K562 (cell line): ENCODE data around the gene ZNF32. TPM values are rescaled to one million over a fixed set of nuclear protein-coding genes. Genes with fewer than 3 reads are reported as not detected.

ENCODE experiments used
- ARNT ChIP-seq, 2 experiments: fragments of 450-650 bp; IDR thresholded peaks; 2 replicates each; pipeline ENCODE4 v1.6.1; 2016; ENCODE audit warnings: mild to moderate bottlenecking in 1 of 2
- BRF1 ChIP-seq: IDR thresholded peaks from 3 replicates; pipeline ENCODE4 v1.6.1; 2011; ENCODE audit warnings: borderline replicate concordance, mild to moderate bottlenecking; ENCODE audit not compliant: insufficient read length; ENCODE audit errors: extremely low read depth
- NFIC ChIP-seq: fragments of 450-650 bp; IDR thresholded peaks from 2 replicates; pipeline ENCODE4 v1.6.1; 2017; ENCODE audit warnings: mild to moderate bottlenecking, inconsistent platforms
- RBM14 ChIP-seq: fragments of 200-400 bp; formaldehyde crosslinking; IDR thresholded peaks from 2 replicates; pipeline ENCODE4 v1.6.1; 2018; ENCODE audit warnings: low read depth, mild to moderate bottlenecking, low read length, moderate library complexity, borderline replicate concordance; ENCODE audit not compliant: insufficient read depth
- TCF7L2 ChIP-seq: fragments of 150-350 bp; IDR thresholded peaks from 2 replicates; pipeline ENCODE4 v1.6.1; 2016; ENCODE audit warnings: low read depth, mild to moderate bottlenecking, low read length, moderate library complexity
- ZNF165 ChIP-seq: fragments of 250-450 bp; sonication (Bioruptor Pico); IDR thresholded peaks from 2 replicates; pipeline ENCODE4 v1.4.0; 2020; ENCODE audit warnings: borderline replicate concordance
- ZNF41 ChIP-seq: fragments of 250-450 bp; sonication (Bioruptor Pico); conservative IDR thresholded peaks from 2 replicates; pipeline ENCODE4 v1.4.0; 2020; ENCODE audit warnings: mild to moderate bottlenecking
- polyA plus RNA-seq, 8 experiments: library from polyadenylated mRNA; depleted of rRNA in 4 of 8; stranded (reverse) in 5 of 8; unstranded in 3 of 8; fragments of >200 nt; fragmentation: Nextera tagmentation in 2 of 8; fragmentation: Illumina TruSeq in 1 of 8; extraction: Ambion mirVana in 2 of 8; extraction: Trizol in 1 of 8; gene quantifications; 2 replicates each; pipeline versions ENCODE4 v1.2.1 to v1.2.3, GENCODE V29; 2011 to 2014; ENCODE audit warnings: inconsistent platforms in 1 of 8, missing spikeins in 1 of 8
- total RNA-seq, 7 experiments: library from RNA; depleted of rRNA in 6 of 7; stranded (reverse); fragments of >200 nt in 6 of 7; fragmentation: Illumina TruSeq in 2 of 7; extraction: Trizol in 2 of 7; gene quantifications; 2 replicates each; pipeline versions ENCODE4 v1.2.1 to v1.2.3, GENCODE V29; 2011 to 2021; ENCODE audit warnings: low replicate concordance in 1 of 7
- TF ChIP-seq, protein P1 (sequence below): fragments of 450-650 bp; conservative IDR thresholded peaks from 2 replicates; pipeline ENCODE4 v1.6.1; 2016; ENCODE audit warnings: missing genetic modification characterization, low read depth, mild to moderate bottlenecking, control low read depth, missing compliant biosample characterization
- TF ChIP-seq, protein P2 (sequence below): fragments of 200-400 bp; formaldehyde crosslinking; IDR thresholded peaks from 2 replicates; pipeline ENCODE4 v1.6.1; 2017; ENCODE audit warnings: mild to moderate bottlenecking, low read depth, low read length, moderate library complexity
- TF ChIP-seq, protein P3 (sequence below): fragments of 250-450 bp; sonication (Bioruptor Pico); IDR thresholded peaks from 2 replicates; pipeline ENCODE4 v1.9.0; 2021; ENCODE audit warnings: mild to moderate bottlenecking, inconsistent platforms
- TF ChIP-seq, protein P4 (sequence below), 2 experiments: fragments of 450-650 bp in 1 of 2; sonication (generic) in 1 of 2; formaldehyde crosslinking in 1 of 2; IDR thresholded peaks in 1 of 2; conservative IDR thresholded peaks in 1 of 2; 2 replicates each; pipeline versions ENCODE4 v1.6.1 to v1.8.1; 2016 to 2023; ENCODE audit warnings: mild to moderate bottlenecking in 2 of 2, moderate library complexity in 2 of 2, inconsistent platforms in 1 of 2, missing genetic modification reagents in 1 of 2
- TF ChIP-seq, protein P5 (sequence below): sonication (generic); formaldehyde crosslinking; IDR thresholded peaks from 2 replicates; pipeline ENCODE4 v1.8.1; 2022; ENCODE audit warnings: missing genetic modification reagents
- TF ChIP-seq, protein P6 (sequence below): fragments of 200-800 bp; sonication (Bioruptor generic); IDR thresholded peaks from 2 replicates; pipeline ENCODE4 v1.6.1; 2016; ENCODE audit warnings: missing genetic modification characterization, missing compliant biosample characterization

ZNF32 gene
- total and polyA plus RNA-seq, 9 of the 15 experiments (the other 6 are each of a cell fraction or from before 2014, with no cell fraction given) = 17.3 to 57.0 (median 26.3) TPM

DNA sequence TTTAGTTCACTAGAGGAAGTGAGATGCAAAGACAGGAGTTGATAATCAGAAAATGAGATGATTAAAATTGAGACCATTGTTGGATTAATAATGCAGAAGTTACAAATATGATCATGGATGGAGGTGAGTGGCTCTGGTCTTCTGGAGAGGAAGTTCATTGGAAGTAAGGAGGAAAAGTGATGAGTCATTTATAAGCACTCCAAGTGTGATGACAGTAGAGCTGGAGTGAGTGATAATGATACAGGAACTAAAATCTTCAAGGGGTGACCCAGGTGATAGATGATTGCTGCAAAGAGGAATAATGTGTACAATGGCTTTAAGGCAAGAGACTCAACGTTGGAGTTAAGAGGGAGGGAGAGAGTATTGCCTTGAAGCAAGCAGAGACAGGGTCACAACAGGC is 20.7 kb downstream of the ZNF32 start (continued):
- TF ChIP-seq, protein P1, sequence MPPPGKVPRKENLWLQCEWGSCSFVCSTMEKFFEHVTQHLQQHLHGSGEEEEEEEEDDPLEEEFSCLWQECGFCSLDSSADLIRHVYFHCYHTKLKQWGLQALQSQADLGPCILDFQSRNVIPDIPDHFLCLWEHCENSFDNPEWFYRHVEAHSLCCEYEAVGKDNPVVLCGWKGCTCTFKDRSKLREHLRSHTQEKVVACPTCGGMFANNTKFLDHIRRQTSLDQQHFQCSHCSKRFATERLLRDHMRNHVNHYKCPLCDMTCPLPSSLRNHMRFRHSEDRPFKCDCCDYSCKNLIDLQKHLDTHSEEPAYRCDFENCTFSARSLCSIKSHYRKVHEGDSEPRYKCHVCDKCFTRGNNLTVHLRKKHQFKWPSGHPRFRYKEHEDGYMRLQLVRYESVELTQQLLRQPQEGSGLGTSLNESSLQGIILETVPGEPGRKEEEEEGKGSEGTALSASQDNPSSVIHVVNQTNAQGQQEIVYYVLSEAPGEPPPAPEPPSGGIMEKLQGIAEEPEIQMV (tag) = no peak
- TF ChIP-seq ARNT (IDR thresholded peaks at IDR 0.05) (no peak), BRF1 (no peak), ZNF165 (no peak), TCF7L2 (no peak), ZNF41 (CRISPR knock-in tag) (no peak), RBM14 (no peak), NFIC (no peak)
- TF ChIP-seq, protein P2, sequence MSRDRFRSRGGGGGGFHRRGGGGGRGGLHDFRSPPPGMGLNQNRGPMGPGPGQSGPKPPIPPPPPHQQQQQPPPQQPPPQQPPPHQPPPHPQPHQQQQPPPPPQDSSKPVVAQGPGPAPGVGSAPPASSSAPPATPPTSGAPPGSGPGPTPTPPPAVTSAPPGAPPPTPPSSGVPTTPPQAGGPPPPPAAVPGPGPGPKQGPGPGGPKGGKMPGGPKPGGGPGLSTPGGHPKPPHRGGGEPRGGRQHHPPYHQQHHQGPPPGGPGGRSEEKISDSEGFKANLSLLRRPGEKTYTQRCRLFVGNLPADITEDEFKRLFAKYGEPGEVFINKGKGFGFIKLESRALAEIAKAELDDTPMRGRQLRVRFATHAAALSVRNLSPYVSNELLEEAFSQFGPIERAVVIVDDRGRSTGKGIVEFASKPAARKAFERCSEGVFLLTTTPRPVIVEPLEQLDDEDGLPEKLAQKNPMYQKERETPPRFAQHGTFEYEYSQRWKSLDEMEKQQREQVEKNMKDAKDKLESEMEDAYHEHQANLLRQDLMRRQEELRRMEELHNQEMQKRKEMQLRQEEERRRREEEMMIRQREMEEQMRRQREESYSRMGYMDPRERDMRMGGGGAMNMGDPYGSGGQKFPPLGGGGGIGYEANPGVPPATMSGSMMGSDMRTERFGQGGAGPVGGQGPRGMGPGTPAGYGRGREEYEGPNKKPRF = no peak
- TF ChIP-seq, protein P3, sequence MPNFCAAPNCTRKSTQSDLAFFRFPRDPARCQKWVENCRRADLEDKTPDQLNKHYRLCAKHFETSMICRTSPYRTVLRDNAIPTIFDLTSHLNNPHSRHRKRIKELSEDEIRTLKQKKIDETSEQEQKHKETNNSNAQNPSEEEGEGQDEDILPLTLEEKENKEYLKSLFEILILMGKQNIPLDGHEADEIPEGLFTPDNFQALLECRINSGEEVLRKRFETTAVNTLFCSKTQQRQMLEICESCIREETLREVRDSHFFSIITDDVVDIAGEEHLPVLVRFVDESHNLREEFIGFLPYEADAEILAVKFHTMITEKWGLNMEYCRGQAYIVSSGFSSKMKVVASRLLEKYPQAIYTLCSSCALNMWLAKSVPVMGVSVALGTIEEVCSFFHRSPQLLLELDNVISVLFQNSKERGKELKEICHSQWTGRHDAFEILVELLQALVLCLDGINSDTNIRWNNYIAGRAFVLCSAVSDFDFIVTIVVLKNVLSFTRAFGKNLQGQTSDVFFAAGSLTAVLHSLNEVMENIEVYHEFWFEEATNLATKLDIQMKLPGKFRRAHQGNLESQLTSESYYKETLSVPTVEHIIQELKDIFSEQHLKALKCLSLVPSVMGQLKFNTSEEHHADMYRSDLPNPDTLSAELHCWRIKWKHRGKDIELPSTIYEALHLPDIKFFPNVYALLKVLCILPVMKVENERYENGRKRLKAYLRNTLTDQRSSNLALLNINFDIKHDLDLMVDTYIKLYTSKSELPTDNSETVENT (CRISPR knock-in tag) = no peak
- TF ChIP-seq, protein P4, sequence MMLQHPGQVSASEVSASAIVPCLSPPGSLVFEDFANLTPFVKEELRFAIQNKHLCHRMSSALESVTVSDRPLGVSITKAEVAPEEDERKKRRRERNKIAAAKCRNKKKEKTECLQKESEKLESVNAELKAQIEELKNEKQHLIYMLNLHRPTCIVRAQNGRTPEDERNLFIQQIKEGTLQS (IDR thresholded peaks at IDR 0.05) = peak; percentile 81
- TF ChIP-seq, protein P4 (CRISPR knock-in tag; conservative IDR thresholded peaks at IDR 0.05) = no peak
- TF ChIP-seq, protein P5, sequence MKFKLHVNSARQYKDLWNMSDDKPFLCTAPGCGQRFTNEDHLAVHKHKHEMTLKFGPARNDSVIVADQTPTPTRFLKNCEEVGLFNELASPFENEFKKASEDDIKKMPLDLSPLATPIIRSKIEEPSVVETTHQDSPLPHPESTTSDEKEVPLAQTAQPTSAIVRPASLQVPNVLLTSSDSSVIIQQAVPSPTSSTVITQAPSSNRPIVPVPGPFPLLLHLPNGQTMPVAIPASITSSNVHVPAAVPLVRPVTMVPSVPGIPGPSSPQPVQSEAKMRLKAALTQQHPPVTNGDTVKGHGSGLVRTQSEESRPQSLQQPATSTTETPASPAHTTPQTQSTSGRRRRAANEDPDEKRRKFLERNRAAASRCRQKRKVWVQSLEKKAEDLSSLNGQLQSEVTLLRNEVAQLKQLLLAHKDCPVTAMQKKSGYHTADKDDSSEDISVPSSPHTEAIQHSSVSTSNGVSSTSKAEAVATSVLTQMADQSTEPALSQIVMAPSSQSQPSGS = no peak
- TF ChIP-seq, protein P6, sequence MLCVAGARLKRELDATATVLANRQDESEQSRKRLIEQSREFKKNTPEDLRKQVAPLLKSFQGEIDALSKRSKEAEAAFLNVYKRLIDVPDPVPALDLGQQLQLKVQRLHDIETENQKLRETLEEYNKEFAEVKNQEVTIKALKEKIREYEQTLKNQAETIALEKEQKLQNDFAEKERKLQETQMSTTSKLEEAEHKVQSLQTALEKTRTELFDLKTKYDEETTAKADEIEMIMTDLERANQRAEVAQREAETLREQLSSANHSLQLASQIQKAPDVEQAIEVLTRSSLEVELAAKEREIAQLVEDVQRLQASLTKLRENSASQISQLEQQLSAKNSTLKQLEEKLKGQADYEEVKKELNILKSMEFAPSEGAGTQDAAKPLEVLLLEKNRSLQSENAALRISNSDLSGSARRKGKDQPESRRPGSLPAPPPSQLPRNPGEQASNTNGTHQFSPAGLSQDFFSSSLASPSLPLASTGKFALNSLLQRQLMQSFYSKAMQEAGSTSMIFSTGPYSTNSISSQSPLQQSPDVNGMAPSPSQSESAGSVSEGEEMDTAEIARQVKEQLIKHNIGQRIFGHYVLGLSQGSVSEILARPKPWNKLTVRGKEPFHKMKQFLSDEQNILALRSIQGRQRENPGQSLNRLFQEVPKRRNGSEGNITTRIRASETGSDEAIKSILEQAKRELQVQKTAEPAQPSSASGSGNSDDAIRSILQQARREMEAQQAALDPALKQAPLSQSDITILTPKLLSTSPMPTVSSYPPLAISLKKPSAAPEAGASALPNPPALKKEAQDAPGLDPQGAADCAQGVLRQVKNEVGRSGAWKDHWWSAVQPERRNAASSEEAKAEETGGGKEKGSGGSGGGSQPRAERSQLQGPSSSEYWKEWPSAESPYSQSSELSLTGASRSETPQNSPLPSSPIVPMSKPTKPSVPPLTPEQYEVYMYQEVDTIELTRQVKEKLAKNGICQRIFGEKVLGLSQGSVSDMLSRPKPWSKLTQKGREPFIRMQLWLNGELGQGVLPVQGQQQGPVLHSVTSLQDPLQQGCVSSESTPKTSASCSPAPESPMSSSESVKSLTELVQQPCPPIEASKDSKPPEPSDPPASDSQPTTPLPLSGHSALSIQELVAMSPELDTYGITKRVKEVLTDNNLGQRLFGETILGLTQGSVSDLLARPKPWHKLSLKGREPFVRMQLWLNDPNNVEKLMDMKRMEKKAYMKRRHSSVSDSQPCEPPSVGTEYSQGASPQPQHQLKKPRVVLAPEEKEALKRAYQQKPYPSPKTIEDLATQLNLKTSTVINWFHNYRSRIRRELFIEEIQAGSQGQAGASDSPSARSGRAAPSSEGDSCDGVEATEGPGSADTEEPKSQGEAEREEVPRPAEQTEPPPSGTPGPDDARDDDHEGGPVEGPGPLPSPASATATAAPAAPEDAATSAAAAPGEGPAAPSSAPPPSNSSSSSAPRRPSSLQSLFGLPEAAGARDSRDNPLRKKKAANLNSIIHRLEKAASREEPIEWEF (CRISPR knock-in tag) = no peak
